Thymus (tissue), 11 donors: Measurements from ENCODE around the gene ZNF646. TPM values are rescaled to one million over a fixed set of nuclear protein-coding genes. Genes with fewer than 3 reads are reported as not detected.

Experiments
- DNase-seq, 9 donors: peaks; one replicate each; pipeline ENCODE4 v3.0.0-alpha.2; 2013; ENCODE audit warnings: low spot score in 9 of 9, low read depth in 6 of 9, missing footprints in 1 of 9
- H3K27ac ChIP-seq, 2 donors: one replicate each; pipeline ENCODE4 v1.5.1; 2013; ENCODE audit warnings: control low read depth in 1 of 2, low read depth in 1 of 2, low read length in 1 of 2, mild to moderate bottlenecking in 1 of 2, moderate library complexity in 1 of 2
- H3K27me3 ChIP-seq, 2 donors: one replicate each; pipeline ENCODE4 v1.5.1; 2013; ENCODE audit warnings: low read length in 1 of 2; ENCODE audit not compliant: control insufficient read depth in 2 of 2, insufficient read depth in 1 of 2
- H3K36me3 ChIP-seq, 2 donors: one replicate each; pipeline ENCODE4 v1.5.1; 2013; ENCODE audit warnings: low read length in 1 of 2, mild to moderate bottlenecking in 1 of 2, moderate library complexity in 1 of 2; ENCODE audit not compliant: control insufficient read depth in 2 of 2, insufficient read depth in 2 of 2
- H3K4me1 ChIP-seq, 2 donors: one replicate each; pipeline ENCODE4 v1.5.1; 2013; ENCODE audit warnings: low read length in 2 of 2; ENCODE audit not compliant: control insufficient read depth in 2 of 2, insufficient read depth in 2 of 2
- H3K4me3 ChIP-seq, 2 donors: one replicate each; pipeline ENCODE4 v1.5.1; 2013; ENCODE audit warnings: low read length in 2 of 2, control low read depth in 1 of 2, mild to moderate bottlenecking in 1 of 2
- H3K9me3 ChIP-seq, 2 donors: one replicate each; pipeline ENCODE4 v1.5.1; 2013; ENCODE audit warnings: low read length in 1 of 2, mild to moderate bottlenecking in 1 of 2; ENCODE audit not compliant: control insufficient read depth in 2 of 2, insufficient read depth in 1 of 2
- WGBS: extraction: QIAGEN DNeasy Blood & Tissue Kit; methylation state at CpG from one replicate; pipeline ENCODE4 v1.1.7; 2013; 5-methylcytosine and 5-hydroxymethylcytosine counted together
- polyA plus RNA-seq: library from polyadenylated mRNA; stranded (reverse); fragments of 200-250 nt; gene quantifications from one replicate; pipeline ENCODE4 v1.2.3, GENCODE V29; 2013
- total RNA-seq: library from RNA; stranded (reverse); fragments of 120-200 nt; gene quantifications from one replicate; pipeline ENCODE4 v1.2.4, GENCODE V29; 2013
- donor health status: healthy.

Gene ZNF646
- total and polyA plus RNA-seq, 2 donors, result 8.1 to 12.7 TPM

DNA sequence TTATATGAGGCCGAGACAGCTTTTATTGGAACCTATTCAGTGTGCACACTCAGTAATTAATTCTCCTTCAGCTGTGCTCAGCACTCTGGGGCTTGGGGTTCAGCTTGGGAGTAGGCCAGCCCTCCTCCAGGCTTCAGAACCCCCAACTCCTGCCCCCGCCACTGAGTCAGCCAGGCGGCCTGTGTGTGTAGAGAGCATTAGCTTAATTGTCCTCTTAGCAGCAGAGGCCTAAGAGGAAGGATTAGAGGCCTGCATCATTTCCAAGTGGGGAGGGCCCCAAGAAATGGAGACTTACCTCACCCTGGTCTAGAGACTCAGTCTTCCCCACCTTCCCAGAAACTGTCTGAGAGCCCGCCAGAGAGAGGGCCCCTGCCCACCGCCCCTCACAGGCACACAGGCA is 13.7 kb downstream of the ZNF646 start:
- Histone ChIP-seq H3K9me3 (no peaks in the 10 kb centered on the region), H3K27ac (no peak overlapping the region), H3K27me3 (no peaks in the 10 kb centered on the region), H3K4me3 (no peak overlapping the region), H3K4me1 (no peaks in the 10 kb centered on the region), H3K36me3 (peaks cover 38 to 63% of the 10 kb centered on the region in 2 donors)
- WGBS, result 99% methylated on average over 5 of the region's 5 CpGs
- DNase-seq, result no peak

DNA sequence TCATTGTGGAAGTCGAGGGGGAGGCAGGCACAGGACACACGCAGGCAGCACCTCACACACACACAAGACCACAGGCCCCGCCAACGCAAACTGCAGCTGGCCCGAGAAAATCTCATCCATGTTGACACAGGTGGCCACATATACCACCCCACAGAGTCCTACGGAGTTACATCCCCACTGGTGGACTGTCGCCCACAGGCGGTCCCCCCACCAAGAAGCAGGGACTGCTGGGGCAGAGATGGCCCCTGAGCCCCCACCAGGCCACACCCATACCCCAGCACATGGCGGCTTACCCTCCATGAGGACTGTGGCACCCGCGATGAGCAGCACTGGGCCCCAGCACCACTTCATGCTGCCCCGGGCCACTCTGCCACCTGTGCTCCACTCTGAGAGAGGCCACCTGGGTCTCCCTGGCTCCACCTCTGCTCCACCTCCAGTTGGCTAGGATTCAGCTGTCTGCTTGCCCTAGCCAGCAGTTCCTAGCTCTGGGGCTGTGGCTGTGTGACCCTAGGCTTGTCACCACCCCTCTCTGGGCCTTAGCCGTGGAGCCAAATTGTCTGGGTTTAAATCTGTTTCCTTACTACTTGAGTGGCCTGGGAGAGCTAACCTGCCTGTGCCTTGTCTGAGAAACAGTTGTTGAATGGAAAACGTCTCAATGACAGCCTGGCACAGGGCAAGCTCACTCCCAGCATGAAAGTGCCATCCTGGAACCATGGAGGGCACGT is 14.4 kb downstream of the ZNF646 start, which contains the start of gene PRSS53:
Gene PRSS53 (minus strand): TSS at position 485 of the 725 bp plus-strand sequence. CDS start 134 bp downstream, at position 351.
- Histone ChIP-seq H3K36me3 (peaks cover 38 to 59% of the 10 kb centered on the region in 2 donors), H3K4me3 (no peak within 1 kb of the TSS), H3K27me3 (no peaks in the 10 kb centered on the region), H3K27ac (no peak within 1 kb of the TSS), H3K9me3 (no peaks in the 10 kb centered on the region), H3K4me1 (peaks cover 4 to 5% of the 10 kb centered on the region in 2 donors)
- DNase-seq, result no peak
- 97% methylated on average over 15 of the region's 15 CpGs for WGBS

DNA sequence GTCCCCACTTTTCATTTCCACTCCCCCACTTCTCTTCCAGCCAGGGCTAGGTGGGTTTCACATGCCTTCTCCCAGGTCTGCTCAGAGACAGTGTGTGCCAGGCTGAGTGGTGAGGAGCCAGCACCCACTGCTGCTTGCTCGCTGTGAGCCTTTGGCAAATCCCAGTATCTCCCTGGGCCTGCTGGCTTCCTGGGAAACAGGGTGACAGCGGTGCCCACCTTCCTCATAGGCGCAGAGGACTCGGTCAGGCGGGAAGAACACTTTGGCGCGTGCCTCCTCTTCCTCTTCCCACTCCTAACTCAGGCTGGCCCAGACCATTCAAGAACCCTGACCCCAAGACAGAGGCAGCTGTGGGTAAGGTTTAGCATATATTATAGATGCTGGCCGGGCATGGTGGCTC is 15.0 kb downstream of the ZNF646 start:
- DNase-seq, result no peak
- Histone ChIP-seq H3K4me3 (no peak overlapping the region), H3K27me3 (no peaks in the 10 kb centered on the region), H3K4me1 (peaks cover 10% of the 10 kb centered on the region in 2 donors), H3K36me3 (peaks cover 38 to 53% of the 10 kb centered on the region in 2 donors), H3K27ac (no peak overlapping the region), H3K9me3 (no peaks in the 10 kb centered on the region)
- WGBS, result 90% methylated on average over 8 of the region's 8 CpGs

DNA sequence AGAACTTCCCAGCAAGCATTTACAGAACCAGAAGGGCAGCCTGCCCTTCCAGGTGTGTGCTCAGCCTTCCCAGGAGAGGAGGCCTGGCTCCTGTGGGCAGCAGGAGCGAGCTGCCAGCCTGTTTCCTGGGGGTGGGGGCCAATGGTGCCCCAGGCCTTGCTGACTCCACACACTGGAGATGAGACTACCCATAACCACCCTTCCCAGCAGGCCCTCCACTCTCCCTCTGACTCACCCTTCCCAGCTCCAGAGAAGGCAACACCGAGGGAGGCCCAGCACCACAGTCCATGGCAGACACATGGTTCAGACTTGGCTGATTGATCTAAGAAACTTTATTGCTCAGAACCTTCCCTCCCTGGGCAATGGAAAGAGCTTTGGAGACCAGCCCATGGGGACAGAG is 16.3 kb downstream of the ZNF646 start:
- 98% methylated on average over 2 of the region's 2 CpGs for WGBS
- H3K27me3 ChIP-seq, result no peaks in the 10 kb centered on the region
- H3K4me3 ChIP-seq, result no peak overlapping the region
- no peak for DNase-seq
- peaks cover 0 to 4% of the 10 kb centered on the region in 2 donors for H3K9me3 ChIP-seq
- peaks cover 36 to 42% of the 10 kb centered on the region in 2 donors for H3K36me3 ChIP-seq
- peaks cover 10 to 15% of the 10 kb centered on the region in 2 donors for H3K4me1 ChIP-seq
- H3K27ac ChIP-seq, result no peak overlapping the region

DNA sequence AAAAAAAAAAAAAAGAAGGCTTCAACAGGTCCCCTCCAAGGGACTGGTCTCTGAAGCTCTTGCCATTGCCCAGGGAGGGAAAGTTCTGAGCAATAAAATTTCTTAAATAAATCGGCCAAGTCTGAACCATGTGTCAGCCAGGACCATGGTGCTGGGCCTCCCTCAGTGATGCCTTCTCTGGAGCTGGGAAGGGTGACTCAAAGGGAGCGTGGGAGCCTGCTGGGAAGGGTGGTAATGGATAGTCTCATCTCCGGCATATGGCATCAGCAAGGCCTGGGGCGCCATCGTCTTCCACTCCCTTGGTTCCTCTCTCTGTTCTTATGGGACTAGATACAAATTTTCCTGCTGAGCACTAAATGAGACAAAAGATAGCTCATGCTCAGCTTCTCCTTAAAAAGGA is 18.1 kb downstream of the ZNF646 start:
- no peak overlapping the region for H3K4me3 ChIP-seq
- 98% methylated on average over 5 of the region's 5 CpGs for WGBS
- peaks cover 0 to 4% of the 10 kb centered on the region in 2 donors for H3K9me3 ChIP-seq
- peaks cover 10 to 18% of the 10 kb centered on the region in 2 donors for H3K4me1 ChIP-seq
- peaks cover 20 to 29% of the 10 kb centered on the region in 2 donors for H3K36me3 ChIP-seq
- DNase-seq, result no peak
- H3K27me3 ChIP-seq, result no peaks in the 10 kb centered on the region
- H3K27ac ChIP-seq, result no peak overlapping the region

DNA sequence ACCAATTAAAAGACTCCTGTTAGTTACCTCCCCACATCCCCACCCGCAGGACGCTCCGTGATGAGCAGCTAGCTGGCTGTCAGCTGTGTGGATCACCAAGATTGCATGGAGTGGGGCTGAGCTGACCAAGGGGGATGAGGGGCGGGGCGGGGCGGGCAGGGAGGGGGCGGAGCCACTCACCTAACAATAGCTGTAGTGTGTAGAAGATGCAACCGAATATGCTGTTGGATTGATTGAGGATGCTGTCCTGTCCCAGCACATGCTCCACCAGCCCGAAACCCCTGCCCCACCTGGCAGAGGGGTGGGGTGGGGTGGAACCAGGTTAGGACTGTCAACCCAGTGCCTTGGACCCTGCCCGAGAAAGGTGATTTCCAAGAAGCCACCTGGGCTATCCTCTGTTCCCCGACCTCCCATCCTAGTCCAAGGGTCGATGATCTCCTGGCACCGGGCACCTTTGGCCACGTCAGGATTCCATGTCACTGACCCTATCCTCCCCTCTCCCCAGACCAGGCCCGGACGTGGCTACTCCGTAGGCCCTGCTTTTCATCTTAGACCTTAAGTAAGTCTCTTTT is 19.0 kb downstream of the ZNF646 start:
- no peaks in the 10 kb centered on the region for H3K27me3 ChIP-seq
- DNase-seq, result no peak
- WGBS, result 86% methylated on average over 17 of the region's 17 CpGs
- H3K4me1 ChIP-seq, result peaks cover 10 to 18% of the 10 kb centered on the region in 2 donors
- H3K9me3 ChIP-seq, result peaks cover 0 to 4% of the 10 kb centered on the region in 2 donors
- peak overlapping the region in 1 of 2 donors; percentile 18 for H3K27ac ChIP-seq
- peaks cover 19 to 25% of the 10 kb centered on the region in 2 donors for H3K36me3 ChIP-seq
- no peak overlapping the region for H3K4me3 ChIP-seq

GRCh38 chr16:31094088-31094423 is 19.8 kb downstream of the ZNF646 start:
- WGBS, result 2% methylated on average over 20 of the region's 20 CpGs
- H3K27ac ChIP-seq, result peak overlapping the region; percentile 97
- H3K4me1 ChIP-seq, result peaks cover 10 to 18% of the 10 kb centered on the region in 2 donors
- peak overlapping the region; percentile 79 to 90 for H3K4me3 ChIP-seq
- no peaks in the 10 kb centered on the region for H3K27me3 ChIP-seq
- H3K9me3 ChIP-seq, result peaks cover 0 to 4% of the 10 kb centered on the region in 2 donors
- DNase-seq, result no peak
- H3K36me3 ChIP-seq, result peaks cover 19% of the 10 kb centered on the region in 2 donors

DNA sequence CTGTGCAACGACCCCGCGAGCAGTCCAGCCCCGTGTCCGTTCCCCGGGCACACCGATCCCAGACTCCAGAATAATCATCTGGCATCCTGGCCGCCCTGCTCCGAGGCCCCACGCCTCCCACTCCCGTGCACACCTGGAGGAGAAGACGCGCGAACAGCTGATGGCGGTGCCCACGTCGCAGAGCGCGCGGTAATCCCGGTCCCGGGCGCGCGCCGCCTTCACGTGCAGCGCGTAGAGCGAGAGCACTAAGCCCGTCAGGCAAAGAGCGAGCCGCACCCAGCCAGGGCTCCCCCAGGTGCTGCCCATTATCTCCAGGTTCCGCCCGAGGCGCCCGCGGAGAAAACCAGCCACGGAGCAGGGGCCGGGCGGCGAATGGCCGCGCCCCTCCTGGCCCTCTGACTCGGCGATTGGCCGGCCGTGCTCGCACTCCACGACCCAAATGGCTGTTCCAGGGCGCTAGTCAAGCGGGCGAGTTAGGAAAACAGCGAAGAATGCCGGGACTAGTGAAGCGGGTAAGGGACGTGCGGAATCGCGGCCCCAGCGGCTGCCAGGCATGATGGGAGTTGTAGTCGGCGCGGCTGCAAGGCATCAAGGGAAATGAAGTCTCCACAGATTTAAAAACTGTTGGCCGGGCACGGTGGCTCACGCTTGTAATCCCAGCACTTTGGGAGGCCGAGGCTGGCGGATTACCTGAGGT is 20.4 kb downstream of the ZNF646 start, which contains the start of gene VKORC1:
Gene VKORC1 (minus strand): TSS at position 374 of the 697 bp plus-strand sequence. CDS start 68 bp downstream, at position 306.
- H3K36me3 ChIP-seq, result peaks cover 14 to 19% of the 10 kb centered on the region in 2 donors
- under 1% methylated on average over 69 of the region's 69 CpGs for WGBS
- H3K9me3 ChIP-seq, result peaks cover 0 to 4% of the 10 kb centered on the region in 2 donors
- H3K4me1 ChIP-seq, result peaks cover 10 to 18% of the 10 kb centered on the region in 2 donors
- no peaks in the 10 kb centered on the region for H3K27me3 ChIP-seq
- H3K27ac ChIP-seq, result peak within 1 kb of the TSS; percentile 97
- H3K4me3 ChIP-seq, result peak within 1 kb of the TSS; percentile 79 to 90
- DNase-seq, result peak; percentile 65 to 93 (median 82)
